ENCODE measurements around the gene RAB28. TPM values are rescaled to one million over a fixed set of nuclear protein-coding genes. Genes with fewer than 3 reads are reported as not detected.

Gene RAB28
- total RNA-seq, 3 donors from 2014 or later = 14.2 to 14.9 (median 14.2) TPM

Other genes starting within 250 kb of the RAB28 start
- gene NKX3-2, start 60.2 kb upstream of the RAB28 start, total RNA-seq = not detected
- 10 to 100 TPM; 28.7 to 34.1 (median 32.5) TPM for gene BOD1L1, start 143.4 kb upstream of the RAB28 start, total RNA-seq